ENCODE results near the gene AGMO.

DNA sequence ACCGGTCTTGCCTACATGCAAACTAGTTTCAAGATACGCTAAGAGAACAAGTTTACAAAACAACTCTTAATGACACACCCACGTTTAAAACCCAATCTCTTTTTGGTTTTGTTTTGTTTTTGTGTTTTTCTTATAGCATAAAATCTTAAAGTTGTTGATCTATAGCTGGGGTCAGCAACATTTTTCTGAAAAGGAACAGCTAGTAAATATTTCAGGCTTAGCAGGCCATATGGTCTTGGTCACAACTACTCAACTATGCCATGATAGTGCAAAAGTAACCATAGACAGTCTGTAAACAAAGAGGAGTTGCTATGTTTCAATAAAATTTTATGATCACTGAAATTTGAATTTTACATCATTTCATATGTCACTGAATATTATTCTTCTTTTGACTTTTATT, 327.4 kb downstream of the AGMO start:
- TF ChIP-seq, protein P1, sequence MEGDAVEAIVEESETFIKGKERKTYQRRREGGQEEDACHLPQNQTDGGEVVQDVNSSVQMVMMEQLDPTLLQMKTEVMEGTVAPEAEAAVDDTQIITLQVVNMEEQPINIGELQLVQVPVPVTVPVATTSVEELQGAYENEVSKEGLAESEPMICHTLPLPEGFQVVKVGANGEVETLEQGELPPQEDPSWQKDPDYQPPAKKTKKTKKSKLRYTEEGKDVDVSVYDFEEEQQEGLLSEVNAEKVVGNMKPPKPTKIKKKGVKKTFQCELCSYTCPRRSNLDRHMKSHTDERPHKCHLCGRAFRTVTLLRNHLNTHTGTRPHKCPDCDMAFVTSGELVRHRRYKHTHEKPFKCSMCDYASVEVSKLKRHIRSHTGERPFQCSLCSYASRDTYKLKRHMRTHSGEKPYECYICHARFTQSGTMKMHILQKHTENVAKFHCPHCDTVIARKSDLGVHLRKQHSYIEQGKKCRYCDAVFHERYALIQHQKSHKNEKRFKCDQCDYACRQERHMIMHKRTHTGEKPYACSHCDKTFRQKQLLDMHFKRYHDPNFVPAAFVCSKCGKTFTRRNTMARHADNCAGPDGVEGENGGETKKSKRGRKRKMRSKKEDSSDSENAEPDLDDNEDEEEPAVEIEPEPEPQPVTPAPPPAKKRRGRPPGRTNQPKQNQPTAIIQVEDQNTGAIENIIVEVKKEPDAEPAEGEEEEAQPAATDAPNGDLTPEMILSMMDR (IDR thresholded peaks at IDR 0.05; ENCODE audit: low read depth, low read length, poor library complexity, severe bottlenecking) = no peak
- TF ChIP-seq EZH2phosphoT487 (IDR thresholded peaks at IDR 0.05; ENCODE audit: borderline replicate concordance, low read length) = no peak
